ENCODE data around the gene MYLK.
"Not testable (repeated sequence)": the region's sequence is repeated elsewhere in the genome, so short reads cannot be mapped to it uniquely, and the experiment has no call there.

MYLK gene

DNA sequence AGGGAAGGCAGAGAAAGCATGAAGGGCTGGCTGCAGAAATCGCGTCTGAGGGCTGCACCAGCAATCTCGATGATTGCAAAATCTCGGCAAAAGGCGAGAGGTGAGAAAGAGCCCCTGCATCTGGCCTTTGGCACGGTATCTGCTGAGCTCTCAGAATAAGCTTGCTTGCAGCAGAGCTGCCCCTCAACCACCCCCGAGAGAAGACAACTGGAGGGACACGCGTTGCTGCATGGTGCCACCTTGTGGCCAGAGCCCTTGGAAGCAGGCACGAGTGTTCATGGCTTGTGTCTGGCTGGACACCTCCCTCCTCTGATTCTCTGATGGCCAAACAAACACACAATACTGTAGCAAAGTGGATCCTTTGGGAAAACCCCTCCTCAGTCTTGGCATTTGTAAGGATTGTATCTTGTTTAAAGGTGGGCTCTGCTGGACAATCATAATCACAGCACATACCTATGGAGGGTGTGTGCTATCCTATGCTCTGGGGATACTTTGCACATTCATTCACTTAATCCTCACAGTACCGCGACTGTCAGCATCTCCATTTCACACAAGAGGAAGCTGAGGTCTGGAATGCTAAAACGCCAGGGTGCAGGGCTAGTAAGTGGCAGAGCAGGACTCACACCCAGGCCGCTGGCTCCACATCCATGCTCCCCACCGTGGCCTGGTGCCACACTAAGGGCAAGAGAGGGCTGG lies 164.9 kb downstream of the MYLK start:
- peak; percentile 27 for DNase-seq

DNA sequence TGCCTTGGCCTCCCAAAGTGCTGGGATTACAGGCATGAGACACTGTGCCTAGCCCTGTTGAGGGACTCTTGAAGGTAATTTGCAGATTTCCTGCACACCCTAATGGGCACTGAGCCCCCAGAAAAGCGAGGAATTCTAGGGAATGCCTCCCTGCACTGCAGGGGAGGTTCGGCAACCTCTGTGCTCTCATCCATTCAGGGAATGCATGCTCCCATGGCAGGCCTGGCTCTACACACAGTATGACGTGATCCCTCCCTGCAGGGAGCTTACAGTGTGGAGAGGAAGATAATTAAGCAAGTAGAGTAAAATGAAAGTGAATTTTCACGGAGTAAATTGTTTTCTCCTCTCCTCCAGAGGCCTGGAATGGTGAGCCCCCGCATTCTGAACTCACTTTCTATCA lies 166.0 kb downstream of the MYLK start:
- DNase-seq: no peak

DNA sequence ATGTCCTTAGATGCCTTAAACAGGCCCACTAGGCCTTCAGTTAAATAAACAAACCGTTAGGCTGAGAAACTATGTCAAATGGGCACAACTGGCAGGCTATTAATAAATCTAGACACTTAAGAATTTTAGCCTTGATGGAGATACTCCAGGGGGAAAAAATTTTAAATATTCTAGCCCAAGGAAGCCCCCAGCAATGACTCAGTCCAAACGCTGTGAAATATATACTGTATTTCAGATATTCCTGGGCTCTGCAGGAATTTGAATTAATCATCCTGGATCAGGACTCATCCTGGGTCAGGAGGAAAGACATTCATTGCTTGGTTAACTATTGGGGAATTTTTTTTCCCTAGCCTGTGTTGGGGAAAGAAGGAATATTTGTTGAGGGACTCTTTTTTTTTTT lies 166.7 kb downstream of the MYLK start:
- DNase-seq: not testable (repeated sequence)

- no peak for DNase-seq
These were observed 167.7 kb downstream of the MYLK start for GRCh38 chr3:123716411-123716810.

DNA sequence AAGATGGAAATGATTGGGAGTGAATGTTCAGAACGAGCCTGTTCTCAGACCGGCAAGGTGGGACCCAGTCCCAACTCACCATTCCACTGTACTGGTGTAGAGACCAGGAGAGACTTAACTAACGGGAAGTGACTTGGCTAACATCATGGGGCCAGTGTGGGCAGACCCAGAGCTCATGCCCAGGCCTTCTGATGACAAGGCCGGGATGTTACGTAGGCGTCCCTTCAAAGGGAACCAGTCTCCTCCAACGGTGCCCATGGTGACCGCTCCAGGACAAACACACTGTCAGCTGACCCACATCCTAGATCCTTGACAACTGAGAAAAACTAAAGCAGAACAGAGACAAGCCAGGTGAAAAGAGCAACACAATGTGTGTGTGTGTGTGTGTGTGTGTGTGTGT lies 170.9 kb downstream of the MYLK start:
- DNase-seq: no peak

DNA sequence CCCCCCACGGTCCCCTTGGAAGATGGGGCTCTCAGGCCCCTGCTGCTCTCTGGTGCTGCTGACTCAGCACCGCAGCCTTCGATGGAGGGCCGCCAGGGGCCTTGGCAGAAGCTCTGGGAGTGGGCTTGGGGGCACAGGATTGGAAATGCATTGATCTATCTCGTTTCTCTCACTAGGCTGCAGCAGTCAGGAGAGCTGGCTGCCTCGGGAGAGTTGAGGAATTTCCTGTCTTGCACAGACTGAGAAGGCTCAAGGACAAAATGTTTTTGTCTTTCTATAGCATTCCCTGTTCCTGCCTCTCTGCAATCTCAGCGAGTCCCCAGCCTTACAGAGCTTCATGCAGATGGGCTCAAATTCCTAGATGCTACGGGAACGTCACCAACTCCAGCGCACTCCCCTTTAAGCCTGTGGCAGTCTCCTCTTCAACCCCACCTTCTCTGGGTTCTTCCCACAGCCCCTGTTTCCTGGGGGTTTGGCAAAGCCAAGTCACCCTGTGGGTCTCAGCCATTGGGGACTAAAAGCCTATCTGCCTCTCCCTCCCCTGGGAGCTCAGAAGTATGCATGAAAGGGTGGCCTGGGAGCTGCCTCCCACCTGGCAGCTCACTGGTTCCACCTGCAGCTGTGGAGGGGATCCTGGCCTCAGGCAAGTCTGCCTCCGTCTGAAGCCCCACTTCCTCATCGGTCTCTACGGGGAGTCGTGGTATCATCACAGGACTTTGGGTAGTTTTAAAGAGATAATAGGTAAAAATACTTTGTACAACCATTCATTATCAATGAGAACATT lies 171.9 kb downstream of the MYLK start:
- DNase-seq: no peak

- no peak for DNase-seq
These were observed 172.8 kb downstream of the MYLK start for GRCh38 chr3:123711356-123711755.

DNA sequence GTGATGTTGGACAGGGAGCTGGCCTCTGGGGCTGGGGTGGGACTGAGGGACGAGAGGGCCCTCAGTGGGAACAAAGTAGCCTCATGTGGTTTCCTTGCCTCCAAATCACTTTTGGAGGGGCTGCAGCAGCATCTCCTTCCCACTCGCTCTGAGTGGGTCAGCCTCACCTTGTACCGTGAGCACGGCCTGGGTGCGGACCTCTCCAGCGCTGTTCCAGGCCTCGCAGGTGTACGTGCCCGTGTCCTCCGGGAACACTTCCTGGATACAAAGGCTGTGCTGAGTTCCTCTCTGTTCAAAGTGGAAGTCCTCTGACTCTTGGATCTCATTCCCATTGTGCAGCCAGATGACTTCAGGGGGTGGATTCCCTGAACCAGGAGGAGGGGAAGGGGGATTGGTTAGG lies 175.6 kb downstream of the MYLK start:
- no peak for DNase-seq

DNA sequence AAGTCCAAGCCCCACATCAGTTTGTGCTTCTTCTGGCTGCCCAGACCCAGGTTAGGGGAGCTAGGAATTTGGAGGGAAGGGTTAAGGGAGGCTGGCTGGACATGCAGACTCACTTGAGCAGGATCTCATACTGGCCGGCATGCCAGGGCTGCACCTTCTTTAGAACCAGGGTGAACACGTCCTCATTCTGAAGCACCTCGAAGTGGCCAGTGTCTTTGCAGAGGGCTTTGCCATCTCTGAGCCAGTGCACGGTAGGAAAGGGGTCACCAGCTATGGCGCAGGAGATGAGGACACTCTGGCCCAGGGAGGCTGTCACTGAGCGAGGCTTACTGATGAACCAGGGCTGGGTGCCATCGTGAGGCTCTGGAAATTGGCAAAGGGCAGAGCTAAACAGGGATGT lies 176.5 kb downstream of the MYLK start:
- DNase-seq: not testable (repeated sequence)

GRCh38 chr3:123706871-123707270 lies 177.3 kb downstream of the MYLK start:
- no peak for DNase-seq

GRCh38 chr3:123705488-123706285 lies 178.4 kb downstream of the MYLK start:
- no peak for DNase-seq

- not testable (repeated sequence) for DNase-seq
These were observed 180.5 kb downstream of the MYLK start for GRCh38 chr3:123703663-123704062.

DNA sequence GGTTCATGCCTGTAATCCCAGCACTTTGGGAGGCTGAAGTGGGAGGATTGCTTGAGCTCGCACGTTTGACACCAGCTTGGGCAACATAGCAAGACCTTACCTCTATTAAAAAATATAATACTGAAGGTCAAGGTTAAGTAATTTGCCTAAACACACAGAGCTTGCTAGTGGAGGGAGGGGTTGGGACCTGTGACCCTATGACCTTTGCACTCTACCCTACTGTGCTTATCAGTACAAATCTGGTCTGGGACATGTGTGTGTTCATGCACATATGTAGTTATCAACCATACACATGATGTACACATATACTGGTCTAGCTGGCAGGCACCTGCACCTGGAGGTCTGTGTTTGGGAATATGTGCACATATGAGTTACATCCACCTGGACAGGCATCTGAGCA lies 181.4 kb downstream of the MYLK start:
- no peak for DNase-seq

- peak; percentile 19 for DNase-seq
These were observed 182.1 kb downstream of the MYLK start for GRCh38 chr3:123702057-123702456.

- no peak for DNase-seq
These were observed 183.1 kb downstream of the MYLK start for GRCh38 chr3:123700791-123701722.

DNA sequence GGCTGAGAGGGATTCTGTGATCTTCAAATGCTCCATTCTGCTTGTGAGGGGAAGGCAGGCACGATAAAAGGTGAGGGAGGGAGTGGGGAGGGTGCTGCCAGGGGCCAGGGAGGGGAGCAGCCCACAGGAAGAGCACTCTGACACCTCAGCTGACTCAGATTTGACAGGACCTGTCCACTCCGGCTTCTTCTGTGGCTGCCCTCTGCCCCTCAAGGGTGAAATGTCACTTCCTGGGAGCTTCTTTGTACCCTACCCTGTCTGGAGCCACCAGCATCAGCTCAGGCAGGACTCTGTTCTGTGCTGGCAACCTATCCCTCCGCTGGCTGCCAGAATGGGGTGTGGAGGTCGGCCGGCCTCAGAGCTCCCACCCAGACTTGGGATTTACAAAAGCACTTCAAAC lies 185.3 kb downstream of the MYLK start:
- no peak for DNase-seq

GRCh38 chr3:123696808-123697207 lies 187.3 kb downstream of the MYLK start:
- no peak for DNase-seq

DNA sequence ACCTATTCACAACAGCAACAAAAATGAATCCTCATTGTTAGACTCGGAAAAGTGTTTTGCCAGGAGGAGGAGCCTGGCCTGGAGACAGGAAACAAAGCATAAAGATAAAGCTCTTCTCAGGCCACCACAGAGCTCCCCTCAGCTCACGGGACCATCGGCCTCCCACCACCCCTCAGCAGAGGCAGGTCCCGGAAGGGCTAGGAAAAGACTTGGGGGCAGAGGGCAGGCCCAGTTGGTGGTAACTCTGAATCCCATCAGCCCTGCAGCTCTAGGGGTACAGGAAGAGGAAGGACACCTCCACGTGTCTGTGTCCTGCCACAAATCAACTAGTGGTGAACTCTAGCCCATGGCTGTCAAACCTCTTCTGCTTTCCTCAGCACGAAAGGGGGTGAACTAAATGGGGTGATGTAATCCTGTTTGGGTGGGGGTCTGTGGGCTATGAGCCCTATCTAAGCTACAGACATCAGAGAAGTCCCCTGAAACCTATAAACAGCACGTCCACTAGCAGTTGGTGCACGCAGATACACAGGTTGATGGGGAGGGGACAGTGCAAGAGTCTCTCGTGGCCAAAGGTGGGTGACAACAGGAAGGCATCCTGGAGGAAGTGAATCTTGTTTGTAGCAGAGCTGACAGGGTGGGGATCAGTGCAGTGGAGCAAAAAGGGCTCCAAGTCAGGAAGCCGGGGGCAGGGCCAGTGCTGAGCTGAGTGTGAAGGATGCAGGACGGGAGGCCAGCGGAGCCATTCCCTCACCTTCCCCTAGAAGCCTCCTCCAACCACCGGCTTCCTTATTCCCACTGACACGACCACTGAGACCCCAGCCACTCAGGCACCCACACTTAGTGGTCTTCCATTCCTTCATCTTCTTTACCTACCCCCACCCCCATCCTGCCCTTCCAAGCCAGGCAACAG lies 188.1 kb downstream of the MYLK start:
- DNase-seq: peak; percentile 65

DNA sequence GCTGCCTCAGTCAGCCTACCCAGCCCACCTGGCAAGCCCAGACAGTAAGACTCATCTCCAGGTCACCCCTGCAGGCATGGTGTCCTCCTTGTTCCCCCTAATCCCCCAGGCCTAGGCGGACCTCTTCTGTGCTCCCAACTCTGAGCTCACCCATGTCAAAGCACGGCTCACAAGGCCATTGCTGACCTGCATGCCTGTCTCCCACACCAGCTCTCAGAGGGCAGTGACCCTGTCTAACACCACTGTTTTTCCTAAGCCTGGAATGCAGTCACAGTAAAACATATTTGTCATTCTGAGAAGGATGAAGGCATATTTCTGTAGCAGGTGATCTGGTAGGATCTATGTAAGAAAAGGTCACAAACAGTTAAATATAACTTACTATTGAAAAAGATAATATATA lies 189.0 kb downstream of the MYLK start:
- DNase-seq: no peak

- DNase-seq: no peak
These were observed 189.6 kb downstream of the MYLK start for GRCh38 chr3:123694366-123695087.
